KMS-11 (cell line): Measurements from ENCODE around the gene PNMT.

Experiments used
- H2AFZ ChIP-seq: fragments of 200-600 bp; sonication (generic); 2 replicates; pipeline ENCODE4 v1.6.1; 2016; ENCODE audit warnings: antibody characterized with exemption, mixed run types, low read depth
- H3K27ac ChIP-seq: fragments of 200-600 bp; sonication (generic); 2 replicates; pipeline ENCODE4 v1.6.1; 2016; ENCODE audit warnings: mild to moderate bottlenecking, mixed run types
- H3K27me3 ChIP-seq: fragments of 200-600 bp; sonication (generic); 2 replicates; pipeline ENCODE4 v1.6.1; 2017; ENCODE audit warnings: mild to moderate bottlenecking, low read depth, mixed run types, moderate library complexity; ENCODE audit not compliant: insufficient read depth
- H3K36me3 ChIP-seq: fragments of 200-600 bp; sonication (generic); 2 replicates; pipeline ENCODE4 v1.6.1; 2017; ENCODE audit warnings: mild to moderate bottlenecking, mixed run types; ENCODE audit not compliant: insufficient read depth
- H3K4me1 ChIP-seq: fragments of 200-600 bp; sonication (generic); 2 replicates; pipeline ENCODE4 v1.6.1; 2016; ENCODE audit warnings: mild to moderate bottlenecking, low read depth, mixed run types; ENCODE audit not compliant: poor library complexity, severe bottlenecking
- H3K4me2 ChIP-seq: fragments of 200-600 bp; sonication (generic); 2 replicates; pipeline ENCODE4 v1.7.0; 2016; ENCODE audit warnings: mild to moderate bottlenecking, mixed run types
- H3K4me3 ChIP-seq: fragments of 200-600 bp; sonication (generic); IDR thresholded peaks from 2 replicates; pipeline ENCODE4 v1.6.1; 2017; ENCODE audit warnings: low read depth, low read length, mixed read lengths; ENCODE audit not compliant: insufficient read depth
- H3K79me2 ChIP-seq: fragments of 200-600 bp; sonication (generic); 2 replicates; pipeline ENCODE4 v1.6.1; 2016; ENCODE audit warnings: low read depth, mixed run types; ENCODE audit not compliant: insufficient read depth
- H3K9ac ChIP-seq: fragments of 200-600 bp; sonication (generic); 2 replicates; pipeline ENCODE4 v1.6.1; 2016; ENCODE audit warnings: mild to moderate bottlenecking, mixed run types
- H4K20me1 ChIP-seq: fragments of 200-600 bp; sonication (generic); 2 replicates; pipeline ENCODE4 v1.6.1; 2016; ENCODE audit warnings: mild to moderate bottlenecking, mixed run types; ENCODE audit not compliant: insufficient read depth
- TF ChIP-seq, protein P1 (sequence below): fragments of 200-600 bp; sonication (generic); conservative IDR thresholded peaks from 2 replicates; pipeline ENCODE4 v1.6.1; 2017; ENCODE audit warnings: low read depth, mild to moderate bottlenecking, antibody characterized with exemption, low read length, moderate library complexity, mixed read lengths

The PNMT gene

DNA sequence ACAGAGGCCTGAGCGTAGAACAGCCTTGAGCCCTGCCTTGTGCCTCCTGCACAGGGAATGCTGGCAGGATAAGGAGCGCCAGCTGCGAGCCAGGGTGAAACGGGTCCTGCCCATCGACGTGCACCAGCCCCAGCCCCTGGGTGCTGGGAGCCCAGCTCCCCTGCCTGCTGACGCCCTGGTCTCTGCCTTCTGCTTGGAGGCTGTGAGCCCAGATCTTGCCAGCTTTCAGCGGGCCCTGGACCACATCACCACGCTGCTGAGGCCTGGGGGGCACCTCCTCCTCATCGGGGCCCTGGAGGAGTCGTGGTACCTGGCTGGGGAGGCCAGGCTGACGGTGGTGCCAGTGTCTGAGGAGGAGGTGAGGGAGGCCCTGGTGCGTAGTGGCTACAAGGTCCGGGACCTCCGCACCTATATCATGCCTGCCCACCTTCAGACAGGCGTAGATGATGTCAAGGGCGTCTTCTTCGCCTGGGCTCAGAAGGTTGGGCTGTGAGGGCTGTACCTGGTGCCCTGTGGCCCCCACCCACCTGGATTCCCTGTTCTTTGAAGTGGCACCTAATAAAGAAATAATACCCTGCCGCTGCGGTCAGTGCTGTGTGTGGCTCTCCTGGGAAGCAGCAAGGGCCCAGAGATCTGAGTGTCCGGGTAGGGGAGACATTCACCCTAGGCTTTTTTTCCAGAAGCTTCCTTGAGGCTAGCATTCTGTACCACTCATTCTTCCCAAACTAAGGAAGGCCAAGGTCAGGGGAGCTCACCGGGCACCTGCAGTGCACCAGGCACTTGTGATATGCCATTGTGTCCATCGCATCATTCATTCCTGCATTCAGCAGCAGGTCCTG is 1.9 kb downstream of the PNMT start:
- H3K27ac ChIP-seq = no peak overlapping the region
- no peak overlapping the region for H2AFZ ChIP-seq
- H3K4me3 ChIP-seq = no peak overlapping the region
- no peaks in the 10 kb centered on the region for H4K20me1 ChIP-seq
- TF ChIP-seq, protein P1, sequence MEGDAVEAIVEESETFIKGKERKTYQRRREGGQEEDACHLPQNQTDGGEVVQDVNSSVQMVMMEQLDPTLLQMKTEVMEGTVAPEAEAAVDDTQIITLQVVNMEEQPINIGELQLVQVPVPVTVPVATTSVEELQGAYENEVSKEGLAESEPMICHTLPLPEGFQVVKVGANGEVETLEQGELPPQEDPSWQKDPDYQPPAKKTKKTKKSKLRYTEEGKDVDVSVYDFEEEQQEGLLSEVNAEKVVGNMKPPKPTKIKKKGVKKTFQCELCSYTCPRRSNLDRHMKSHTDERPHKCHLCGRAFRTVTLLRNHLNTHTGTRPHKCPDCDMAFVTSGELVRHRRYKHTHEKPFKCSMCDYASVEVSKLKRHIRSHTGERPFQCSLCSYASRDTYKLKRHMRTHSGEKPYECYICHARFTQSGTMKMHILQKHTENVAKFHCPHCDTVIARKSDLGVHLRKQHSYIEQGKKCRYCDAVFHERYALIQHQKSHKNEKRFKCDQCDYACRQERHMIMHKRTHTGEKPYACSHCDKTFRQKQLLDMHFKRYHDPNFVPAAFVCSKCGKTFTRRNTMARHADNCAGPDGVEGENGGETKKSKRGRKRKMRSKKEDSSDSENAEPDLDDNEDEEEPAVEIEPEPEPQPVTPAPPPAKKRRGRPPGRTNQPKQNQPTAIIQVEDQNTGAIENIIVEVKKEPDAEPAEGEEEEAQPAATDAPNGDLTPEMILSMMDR = no peak
- H3K9ac ChIP-seq = no peak overlapping the region
- H3K4me2 ChIP-seq = no peak overlapping the region
- peaks cover 8% of the 10 kb centered on the region; the same call in 1 of the 2 replicates for H3K27me3 ChIP-seq
- H3K4me1 ChIP-seq = no peaks in the 10 kb centered on the region
- H3K36me3 ChIP-seq = no peaks in the 10 kb centered on the region
- no peaks in the 10 kb centered on the region for H3K79me2 ChIP-seq

DNA sequence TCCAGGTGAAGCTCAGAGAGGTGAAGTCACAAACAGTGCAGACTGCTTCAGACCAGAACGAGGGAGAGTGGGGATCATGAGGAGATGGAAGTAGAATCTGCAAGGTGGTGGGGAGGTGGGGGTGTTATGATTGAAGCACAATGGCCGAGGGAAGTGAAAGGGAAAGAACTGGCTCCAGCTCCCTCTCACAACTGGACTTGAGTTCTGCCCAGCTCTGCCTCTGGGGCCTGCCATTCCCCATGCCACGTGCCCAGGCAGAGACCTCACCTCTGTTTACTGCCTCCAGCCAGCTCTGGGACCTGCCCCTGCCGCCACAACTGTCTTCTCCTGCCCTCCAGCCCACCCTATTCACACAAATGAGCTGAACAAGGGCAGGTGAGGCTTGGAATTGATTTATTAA is 2.5 kb downstream of the PNMT start:
- Histone ChIP-seq H3K4me1 (no peaks in the 10 kb centered on the region), H3K4me3 (no peak overlapping the region), H3K4me2 (no peak overlapping the region), H2AFZ (no peak overlapping the region), H3K27me3 (peaks cover 8% of the 10 kb centered on the region; the same call in 1 of the 2 replicates), H3K9ac (no peak overlapping the region), H3K79me2 (no peaks in the 10 kb centered on the region), H3K36me3 (no peaks in the 10 kb centered on the region), H4K20me1 (no peaks in the 10 kb centered on the region), H3K27ac (no peak overlapping the region)
- TF ChIP-seq, protein P1 = no peak

DNA sequence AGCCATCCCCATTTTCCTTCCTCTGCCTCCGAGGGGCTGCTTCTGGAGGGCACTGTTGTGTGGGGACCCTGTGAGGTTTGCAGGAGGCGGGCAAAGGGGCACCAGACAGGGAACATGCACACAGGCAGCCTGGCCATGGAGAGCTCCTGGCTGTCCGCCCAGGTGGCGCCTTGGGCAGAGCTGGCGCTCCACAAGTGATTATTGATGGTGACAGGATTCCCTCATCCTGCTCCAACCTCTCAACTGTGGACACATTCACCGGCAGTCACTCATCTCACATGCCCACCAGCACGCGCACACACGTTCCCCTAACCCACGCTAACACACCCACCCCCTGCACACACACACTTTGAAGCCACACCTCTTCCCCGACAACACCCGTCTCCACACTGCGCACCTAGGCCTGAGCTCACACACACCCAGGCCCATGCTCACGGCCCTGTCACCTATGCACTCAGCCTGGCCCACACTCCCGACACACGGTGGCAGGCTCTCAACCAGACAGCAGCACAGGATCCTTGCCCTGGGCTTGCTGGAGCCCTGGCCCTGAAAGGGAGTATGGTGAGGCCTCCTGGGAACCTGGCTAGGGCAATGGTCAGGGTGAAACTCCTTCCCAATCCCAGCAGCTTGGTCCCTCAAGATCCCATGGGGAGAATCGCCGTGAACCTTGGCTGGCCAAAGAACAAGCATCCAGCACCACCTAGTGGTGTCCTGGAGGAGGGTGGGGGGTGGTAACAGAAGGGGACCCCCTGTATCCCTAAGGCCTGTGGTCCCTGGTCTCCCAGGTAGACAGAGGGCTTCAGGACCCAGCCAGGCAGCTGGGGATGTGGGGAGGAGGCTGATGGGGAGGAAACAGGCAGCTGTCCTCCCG is 3.6 kb downstream of the PNMT start:
- Histone ChIP-seq H3K4me2 (no peak overlapping the region), H4K20me1 (no peaks in the 10 kb centered on the region), H3K27ac (no peak overlapping the region), H3K79me2 (no peaks in the 10 kb centered on the region), H3K9ac (no peak overlapping the region), H3K4me1 (no peaks in the 10 kb centered on the region), H3K36me3 (no peaks in the 10 kb centered on the region), H3K4me3 (no peak overlapping the region), H3K27me3 (peaks cover 8% of the 10 kb centered on the region; the same call in 1 of the 2 replicates), H2AFZ (no peak overlapping the region)
- TF ChIP-seq, protein P1 = peak; percentile 40; the same call in 1 of the 2 replicates

DNA sequence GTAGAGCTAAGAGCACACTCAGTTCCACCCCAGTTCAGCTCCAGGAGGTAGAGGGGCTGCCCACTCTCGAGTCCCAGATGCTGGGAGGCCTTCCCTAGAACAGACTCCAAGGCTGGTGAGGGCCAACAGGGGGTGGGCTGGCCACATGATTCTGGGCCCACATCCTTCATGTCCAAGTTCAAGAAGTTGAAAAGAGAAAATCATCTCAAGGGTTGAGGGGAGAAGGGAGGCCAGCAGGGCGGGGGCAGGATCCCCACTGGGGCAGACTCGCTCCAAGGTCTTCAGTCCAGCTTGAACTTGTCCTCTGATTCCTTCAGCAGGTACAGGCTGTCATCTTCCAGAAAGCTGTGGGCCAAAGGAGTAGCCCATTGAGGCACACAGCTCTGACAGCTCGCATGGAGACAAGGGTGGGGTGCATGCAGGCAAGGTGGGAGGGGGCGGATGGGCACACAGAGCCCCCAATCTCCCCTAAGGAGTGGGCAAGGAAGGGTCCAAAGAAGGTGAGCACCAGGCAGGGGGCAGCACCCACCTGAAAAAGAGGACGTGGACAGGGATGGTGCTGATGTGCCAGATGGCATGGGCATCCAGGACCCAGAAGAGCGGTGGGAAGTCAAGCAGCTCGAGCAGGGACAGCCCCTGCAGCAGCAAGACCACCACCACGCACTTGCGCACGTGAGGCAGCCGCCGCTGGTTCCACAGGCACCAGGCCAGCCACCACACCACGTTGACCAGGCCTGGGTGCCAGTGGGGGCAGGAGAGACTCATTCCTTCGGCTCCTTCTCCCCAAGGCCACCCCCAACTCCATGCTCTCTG is 4.5 kb downstream of the PNMT start:
- H3K27ac ChIP-seq = no peak overlapping the region
- TF ChIP-seq, protein P1 = no peak
- H3K4me3 ChIP-seq = no peak overlapping the region
- H3K4me1 ChIP-seq = no peaks in the 10 kb centered on the region
- no peaks in the 10 kb centered on the region for H4K20me1 ChIP-seq
- H3K36me3 ChIP-seq = no peaks in the 10 kb centered on the region
- no peaks in the 10 kb centered on the region for H3K79me2 ChIP-seq
- H2AFZ ChIP-seq = no peak overlapping the region
- H3K9ac ChIP-seq = no peak overlapping the region
- no peak overlapping the region for H3K4me2 ChIP-seq
- peaks cover 8% of the 10 kb centered on the region; the same call in 1 of the 2 replicates for H3K27me3 ChIP-seq
